Neuron (in vitro differentiated cells): Measurements from ENCODE around the gene KLHL14.
A peak's percentile ranks its signal among the peaks of the same experiment; 100 is the strongest.
"Not testable (repeated sequence)": the region's sequence is repeated elsewhere in the genome, so short reads cannot be mapped to it uniquely, and the experiment has no call there.

Source experiments
- H2AFZ ChIP-seq: one replicate; pipeline ENCODE4 v1.6.1; 2013; ENCODE audit warnings: low read depth, mild to moderate bottlenecking, inconsistent platforms, low read length, moderate library complexity
- H3K27me3 ChIP-seq: one replicate; pipeline ENCODE4 v1.6.1; 2013; ENCODE audit warnings: low read length; ENCODE audit not compliant: insufficient read depth
- H3K36me3 ChIP-seq: one replicate; pipeline ENCODE4 v1.6.1; 2013; ENCODE audit warnings: low read length; ENCODE audit not compliant: insufficient read depth
- H3K4me1 ChIP-seq: one replicate; pipeline ENCODE4 v1.6.1; 2013; ENCODE audit warnings: low read length; ENCODE audit not compliant: insufficient read depth
- H3K4me3 ChIP-seq: 2 replicates; pipeline ENCODE4 v1.5.1; 2013; ENCODE audit warnings: mild to moderate bottlenecking, low read length, moderate library complexity
- H3K9me3 ChIP-seq: one replicate; pipeline ENCODE4 v1.6.1; 2013; ENCODE audit warnings: low read length

Gene KLHL14

GRCh38 chr18:32794667-32795066, 21.8 kb upstream of the KLHL14 start:
- not testable (repeated sequence) for H3K4me1 ChIP-seq, H3K9me3 ChIP-seq, H2AFZ ChIP-seq, H3K27me3 ChIP-seq, H3K36me3 ChIP-seq, H3K4me3 ChIP-seq

- Histone ChIP-seq H3K9me3 (no peaks in the 10 kb centered on the region), H3K27me3 (no peaks in the 10 kb centered on the region)
Measured at GRCh38 chr18:32779010-32779409, 6.2 kb upstream of the KLHL14 start.

GRCh38 chr18:32777049-32777448, 4.2 kb upstream of the KLHL14 start:
- no peak overlapping the region for H3K4me3 ChIP-seq
- no peak overlapping the region for H2AFZ ChIP-seq
- no peaks in the 10 kb centered on the region for H3K9me3 ChIP-seq
- H3K36me3 ChIP-seq = no peaks in the 10 kb centered on the region
- H3K4me1 ChIP-seq = peaks cover 24% of the 10 kb centered on the region
- H3K27me3 ChIP-seq = no peaks in the 10 kb centered on the region

More at GRCh38 chr18:32779010-32779409, 6.2 kb upstream of the KLHL14 start:
- no peak overlapping the region for H3K4me3 ChIP-seq
- peaks cover 5% of the 10 kb centered on the region for H3K4me1 ChIP-seq
- no peak overlapping the region for H2AFZ ChIP-seq
- H3K36me3 ChIP-seq = no peaks in the 10 kb centered on the region

GRCh38 chr18:32776561-32776960, 3.7 kb upstream of the KLHL14 start:
- Histone ChIP-seq H3K9me3 (no peaks in the 10 kb centered on the region), H3K4me3 (no peak overlapping the region), H3K27me3 (no peaks in the 10 kb centered on the region), H3K4me1 (peaks cover 24% of the 10 kb centered on the region), H3K36me3 (no peaks in the 10 kb centered on the region), H2AFZ (no peak overlapping the region)

GRCh38 chr18:32775628-32776027, 2.8 kb upstream of the KLHL14 start:
- no peak overlapping the region for H3K4me3 ChIP-seq
- H3K27me3 ChIP-seq = no peaks in the 10 kb centered on the region
- peaks cover 28% of the 10 kb centered on the region for H3K4me1 ChIP-seq
- H2AFZ ChIP-seq = no peak overlapping the region
- H3K36me3 ChIP-seq = no peaks in the 10 kb centered on the region
- H3K9me3 ChIP-seq = no peaks in the 10 kb centered on the region

GRCh38 chr18:32773382-32773712, 524 bp upstream of the KLHL14 start:
- Histone ChIP-seq H2AFZ (peak overlapping the region; percentile 76), H3K4me1 (peaks cover 34% of the 10 kb centered on the region), H3K36me3 (no peaks in the 10 kb centered on the region), H3K9me3 (no peaks in the 10 kb centered on the region), H3K27me3 (peaks cover 7% of the 10 kb centered on the region), H3K4me3 (peak overlapping the region; percentile 61)

- H2AFZ ChIP-seq = peak overlapping the region; percentile 76
- peaks cover 34% of the 10 kb centered on the region for H3K4me1 ChIP-seq
- peaks cover 7% of the 10 kb centered on the region for H3K27me3 ChIP-seq
- no peaks in the 10 kb centered on the region for H3K9me3 ChIP-seq
- H3K4me3 ChIP-seq = peak overlapping the region; percentile 61
- H3K36me3 ChIP-seq = no peaks in the 10 kb centered on the region
Measured at GRCh38 chr18:32771871-32772580, 797 bp downstream of the KLHL14 start.

GRCh38 chr18:32771169-32771751, 1.6 kb downstream of the KLHL14 start:
- Histone ChIP-seq H2AFZ (peak overlapping the region; percentile 81), H3K27me3 (peaks cover 7% of the 10 kb centered on the region), H3K9me3 (no peaks in the 10 kb centered on the region), H3K4me1 (peaks cover 34% of the 10 kb centered on the region), H3K4me3 (peak overlapping the region; percentile 61), H3K36me3 (no peaks in the 10 kb centered on the region)

- Histone ChIP-seq H3K27me3 (peaks cover 7% of the 10 kb centered on the region), H3K4me3 (peak overlapping the region; percentile 61)
Measured at GRCh38 chr18:32770666-32771168, 2.1 kb downstream of the KLHL14 start.

GRCh38 chr18:32770054-32770665, 2.7 kb downstream of the KLHL14 start:
- Histone ChIP-seq H3K4me1 (peaks cover 34% of the 10 kb centered on the region), H3K9me3 (no peaks in the 10 kb centered on the region), H3K36me3 (no peaks in the 10 kb centered on the region), H3K27me3 (peaks cover 7% of the 10 kb centered on the region), H3K4me3 (no peak overlapping the region), H2AFZ (no peak overlapping the region)

More at GRCh38 chr18:32770666-32771168, 2.1 kb downstream of the KLHL14 start:
- Histone ChIP-seq H3K36me3 (no peaks in the 10 kb centered on the region), H3K9me3 (no peaks in the 10 kb centered on the region), H2AFZ (peak overlapping the region; percentile 81), H3K4me1 (peaks cover 34% of the 10 kb centered on the region)

GRCh38 chr18:32769586-32770053, 3.2 kb downstream of the KLHL14 start:
- Histone ChIP-seq H3K4me3 (no peak overlapping the region), H3K9me3 (no peaks in the 10 kb centered on the region), H3K36me3 (no peaks in the 10 kb centered on the region), H3K27me3 (peaks cover 7% of the 10 kb centered on the region), H3K4me1 (peaks cover 34% of the 10 kb centered on the region), H2AFZ (no peak overlapping the region)

- H3K27me3 ChIP-seq = peaks cover 7% of the 10 kb centered on the region
- no peaks in the 10 kb centered on the region for H3K9me3 ChIP-seq
- no peak overlapping the region for H3K4me3 ChIP-seq
Measured at GRCh38 chr18:32769071-32769585, 3.7 kb downstream of the KLHL14 start.

GRCh38 chr18:32767400-32767799, 5.4 kb downstream of the KLHL14 start:
- Histone ChIP-seq H3K9me3 (no peaks in the 10 kb centered on the region), H3K4me3 (no peak overlapping the region), H3K27me3 (peaks cover 7% of the 10 kb centered on the region), H3K4me1 (peaks cover 13% of the 10 kb centered on the region), H3K36me3 (no peaks in the 10 kb centered on the region), H2AFZ (no peak overlapping the region)

More at GRCh38 chr18:32769071-32769585, 3.7 kb downstream of the KLHL14 start:
- no peaks in the 10 kb centered on the region for H3K36me3 ChIP-seq
- peaks cover 30% of the 10 kb centered on the region for H3K4me1 ChIP-seq
- H2AFZ ChIP-seq = no peak overlapping the region
